ENCODE measurements around the gene QRICH1. TPM values are rescaled to one million over a fixed set of nuclear protein-coding genes. Genes with fewer than 3 reads are reported as not detected.

QRICH1 gene
- polyA plus RNA-seq, 1 of the 3 experiments (the other 2 are of a cell fraction), result 58.5 TPM

DNA sequence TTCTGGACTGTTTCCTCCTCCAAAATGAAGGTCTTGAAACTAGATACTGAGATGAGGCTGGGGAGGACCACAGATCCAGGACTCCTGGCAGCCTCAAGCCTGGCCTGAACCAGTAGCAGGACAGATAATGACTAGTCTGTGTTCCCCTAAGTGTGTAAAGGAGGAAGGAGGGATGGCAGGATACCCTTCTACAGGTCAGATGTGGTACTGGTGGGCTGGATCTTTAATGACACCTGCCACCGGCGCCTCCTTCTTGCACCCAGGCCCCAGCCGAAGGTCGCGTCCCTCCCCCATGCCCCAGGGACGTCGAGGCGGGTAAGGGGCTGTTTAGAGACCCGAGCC lies 26.2 kb upstream of the QRICH1 start:
- H2AFZ ChIP-seq (ENCODE audit: low read depth), result peak overlapping the region; percentile 24; the same call in 1 of the 2 replicates
- CTCF ChIA-PET, result interaction anchor here (0.8 to 4.0 kb wide), 3 partner anchors 11 to 38 kb away, joined by 3 to 26 read pairs (median 6); partner anchors contain the start of genes LAMB2 and QRICH1
- TF ChIP-seq SMC3 (IDR thresholded peaks at IDR 0.05; ENCODE audit: low read depth, low read length) (no peak), ELF1 (IDR thresholded peaks at IDR 0.05) (no peak), CHD2 (IDR thresholded peaks at IDR 0.05; ENCODE audit: low read length, partially characterized antibody) (no peak), FOXM1 (IDR thresholded peaks at IDR 0.05; ENCODE audit: low read depth) (no peak), YY1 (IDR thresholded peaks at IDR 0.05; ENCODE audit: low read depth) (no peak), NRF1 (IDR thresholded peaks at IDR 0.05; ENCODE audit: low read depth, low read length) (no peak), FOXJ3 (CRISPR knock-in tag; IDR thresholded peaks at IDR 0.05) (no peak), TEAD4 (IDR thresholded peaks at IDR 0.05; ENCODE audit: borderline replicate concordance, insufficient read depth) (no peak), CTCF (IDR thresholded peaks at IDR 0.05) (no peak), GATA2 (CRISPR knock-in tag; IDR thresholded peaks at IDR 0.05) (no peak), POLR2AphosphoS5 (IDR thresholded peaks at IDR 0.05; ENCODE audit: low read depth, low read length) (no peak), TAF1 (IDR thresholded peaks at IDR 0.05; ENCODE audit: borderline replicate concordance, low read depth, low read length) (no peak), RCOR1 (IDR thresholded peaks at IDR 0.05; ENCODE audit: low read length) (no peak), NFIC (IDR thresholded peaks at IDR 0.05; ENCODE audit: borderline replicate concordance) (no peak)
- TF ChIP-seq, protein P1, sequence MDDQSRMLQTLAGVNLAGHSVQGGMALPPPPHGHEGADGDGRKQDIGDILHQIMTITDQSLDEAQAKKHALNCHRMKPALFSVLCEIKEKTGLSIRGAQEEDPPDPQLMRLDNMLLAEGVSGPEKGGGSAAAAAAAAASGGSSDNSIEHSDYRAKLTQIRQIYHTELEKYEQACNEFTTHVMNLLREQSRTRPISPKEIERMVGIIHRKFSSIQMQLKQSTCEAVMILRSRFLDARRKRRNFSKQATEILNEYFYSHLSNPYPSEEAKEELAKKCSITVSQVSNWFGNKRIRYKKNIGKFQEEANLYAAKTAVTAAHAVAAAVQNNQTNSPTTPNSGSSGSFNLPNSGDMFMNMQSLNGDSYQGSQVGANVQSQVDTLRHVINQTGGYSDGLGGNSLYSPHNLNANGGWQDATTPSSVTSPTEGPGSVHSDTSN (IDR thresholded peaks at IDR 0.05), result no peak
- TF ChIP-seq, protein P2, sequence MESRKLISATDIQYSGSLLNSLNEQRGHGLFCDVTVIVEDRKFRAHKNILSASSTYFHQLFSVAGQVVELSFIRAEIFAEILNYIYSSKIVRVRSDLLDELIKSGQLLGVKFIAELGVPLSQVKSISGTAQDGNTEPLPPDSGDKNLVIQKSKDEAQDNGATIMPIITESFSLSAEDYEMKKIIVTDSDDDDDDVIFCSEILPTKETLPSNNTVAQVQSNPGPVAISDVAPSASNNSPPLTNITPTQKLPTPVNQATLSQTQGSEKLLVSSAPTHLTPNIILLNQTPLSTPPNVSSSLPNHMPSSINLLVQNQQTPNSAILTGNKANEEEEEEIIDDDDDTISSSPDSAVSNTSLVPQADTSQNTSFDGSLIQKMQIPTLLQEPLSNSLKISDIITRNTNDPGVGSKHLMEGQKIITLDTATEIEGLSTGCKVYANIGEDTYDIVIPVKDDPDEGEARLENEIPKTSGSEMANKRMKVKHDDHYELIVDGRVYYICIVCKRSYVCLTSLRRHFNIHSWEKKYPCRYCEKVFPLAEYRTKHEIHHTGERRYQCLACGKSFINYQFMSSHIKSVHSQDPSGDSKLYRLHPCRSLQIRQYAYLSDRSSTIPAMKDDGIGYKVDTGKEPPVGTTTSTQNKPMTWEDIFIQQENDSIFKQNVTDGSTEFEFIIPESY (IDR thresholded peaks at IDR 0.05; ENCODE audit: borderline replicate concordance, low read depth), result no peak

More for the DNA sequence above, 26.2 kb upstream of the QRICH1 start:
- H3K27ac ChIP-seq (ENCODE audit: low read depth in 2 of 2, low read length in 1 of 2), result peak overlapping the region; percentile 96 to 98
- no peaks in the 10 kb centered on the region for H3K9me2 ChIP-seq
- POLR2A ChIA-PET, result interaction anchor here (0.6 to 4.0 kb wide), 6 partner anchors 11 to 113 kb away, joined by 4 to 25 read pairs (median 9); partner anchors contain the start of genes LAMB2, NDUFAF3, QARS1 and QRICH1
- H4K20me1 ChIP-seq (ENCODE audit: insufficient read depth), result no peaks in the 10 kb centered on the region
- peaks cover 33 to 72% of the 10 kb centered on the region in 2 experiments for H3K36me3 ChIP-seq (replicated peaks in 1 of 2; ENCODE audit: control insufficient read depth in 1 of 2, insufficient read depth in 2 of 2, low read length in 1 of 2)
- peak overlapping the region; percentile 89 for H3K9ac ChIP-seq
- no peaks in the 10 kb centered on the region for H3K27me3 ChIP-seq (ENCODE audit: insufficient read depth)
- DNase-seq, result no peak
- H3K4me2 ChIP-seq, result peak overlapping the region; percentile 100
- peaks cover 7 to 19% of the 10 kb centered on the region in 2 experiments; a peak in 2 of 4 replicates for H3K4me1 ChIP-seq (ENCODE audit: control insufficient read depth in 1 of 2, insufficient read depth in 2 of 2, low read depth in 1 of 2, low read length in 1 of 2)
- WGBS (ENCODE audit: low lambda C conversion rate), result 0% methylated on average over 1 of the region's 9 CpGs
- H3K4me3 ChIP-seq (ENCODE audit: low read depth in 2 of 2, low read length in 1 of 2), result peak overlapping the region; percentile 95 to 100
- H3F3A ChIP-seq (replicated peaks; ENCODE audit: insufficient read depth), result peaks cover 36% of the 10 kb centered on the region
- no peaks in the 10 kb centered on the region for H3K9me3 ChIP-seq
- peaks cover 31% of the 10 kb centered on the region for H3K79me2 ChIP-seq (ENCODE audit: insufficient read depth)

Data from SK-N-SH (cell line).